ENCODE measurements around the gene ZNF331. TPM values are rescaled to one million over a fixed set of nuclear protein-coding genes. Genes with fewer than 3 reads are reported as not detected.

The ZNF331 gene
- total RNA-seq, 1 experiment from 2014 or later: 3.9 TPM

GRCh38 chr19:53626976-53627375 is 89.0 kb downstream of the ZNF331 start:
- no peak for DNase-seq (ENCODE audit: low spot score)

Other genes with a start within 250 kb of the ZNF331 start
- gene ZNF845, start 204.4 kb upstream of the ZNF331 start, total RNA-seq (2014; rRNA removed; shearing (Covaris generic)): 2.8 and 2.9 TPM in 2 replicates
- 3.4 and 3.9 TPM in 2 replicates for gene ZNF525, start 172.4 kb upstream of the ZNF331 start, total RNA-seq (2014; rRNA removed; shearing (Covaris generic))
- 5.6 and 6.2 TPM in 2 replicates for gene ZNF765, start 143.0 kb upstream of the ZNF331 start, total RNA-seq (2014; rRNA removed; shearing (Covaris generic))
- 6.2 and 6.8 TPM in 2 replicates for gene ZNF761, start 106.2 kb upstream of the ZNF331 start, total RNA-seq (2014; rRNA removed; shearing (Covaris generic))
- not detected in 2 replicates for gene ZNF813, start 70.4 kb upstream of the ZNF331 start, total RNA-seq (2014; rRNA removed; shearing (Covaris generic))
- not detected in 2 replicates for gene DPRX, start 93.9 kb downstream of the ZNF331 start, total RNA-seq (2014; rRNA removed; shearing (Covaris generic))